Measurements from ENCODE around the gene MLLT6. TPM values are rescaled to one million over a fixed set of nuclear protein-coding genes. Genes with fewer than 3 reads are reported as not detected.
"Not testable (repeated sequence)": the region's sequence is repeated elsewhere in the genome, so short reads cannot be mapped to it uniquely, and the experiment has no call there.

Gene MLLT6
- total RNA-seq, 1 experiment from 2014 or later: 24.7 TPM

- peaks cover 4% of the 10 kb centered on the region for H3K4me1 ChIP-seq (ENCODE audit: insufficient read depth, low read length)
- no peak overlapping the region for H3K4me3 ChIP-seq (ENCODE audit: low read length)
- no peak overlapping the region for H3K27ac ChIP-seq (ENCODE audit: low read length)
- CTCF ChIA-PET: no interaction called here
- no TSS peak for BruUV-seq (replicated peaks)
- no peaks in the 10 kb centered on the region for H4K20me1 ChIP-seq (ENCODE audit: low read length)
- DNase-seq (no peak), ATAC-seq (no peak)
- H3K36me3 ChIP-seq (ENCODE audit: low read depth, low read length): no peaks in the 10 kb centered on the region
- H3K9me3 ChIP-seq (ENCODE audit: low read length): no peaks in the 10 kb centered on the region
- no peak for TF ChIP-seq EZH2 (IDR thresholded peaks at IDR 0.05; ENCODE audit: low read length, unreplicated experiment)
- TF ChIP-seq CTCF (conservative IDR thresholded peaks at IDR 0.05; ENCODE audit: low read depth, low read length): no peak
- no peak for TF ChIP-seq EZH2phosphoT487 (IDR thresholded peaks at IDR 0.05; ENCODE audit: borderline replicate concordance, low read length)
- no peaks in the 10 kb centered on the region for H3K27me3 ChIP-seq (ENCODE audit: low read length)
- H3F3A ChIP-seq (ENCODE audit: low read length, unreplicated experiment): no peaks in the 10 kb centered on the region
- no peak overlapping the region for H3K9ac ChIP-seq (ENCODE audit: low read length)
- H2AFZ ChIP-seq (ENCODE audit: low read length): no peak overlapping the region
- H3K79me2 ChIP-seq (ENCODE audit: low read length): no peaks in the 10 kb centered on the region
- H3K9me2 ChIP-seq (replicated peaks; ENCODE audit: low read length): no peaks in the 10 kb centered on the region
- POLR2A ChIA-PET (ENCODE audit: unreplicated experiment): no interaction called here
- no peak overlapping the region for H3K4me2 ChIP-seq (ENCODE audit: low read length)
- intact Hi-C loops (cut with micrococcal nuclease): no loop called here
These were observed 19.4 kb downstream of the MLLT6 start for GRCh38 chr17:38724337-38724988.

GRCh38 chr17:38725066-38725465 lies 20.0 kb downstream of the MLLT6 start:
- no peak for ATAC-seq
- H3K4me1 ChIP-seq (ENCODE audit: insufficient read depth, low read length): peaks cover 6% of the 10 kb centered on the region
- CTCF ChIA-PET: no interaction called here
- DNase-seq: no peak
- no peaks in the 10 kb centered on the region for H3K27me3 ChIP-seq (ENCODE audit: low read length)
- H3K4me3 ChIP-seq (ENCODE audit: low read length): no peak overlapping the region
- TF ChIP-seq CTCF (conservative IDR thresholded peaks at IDR 0.05; ENCODE audit: low read depth, low read length) (no peak), EZH2phosphoT487 (IDR thresholded peaks at IDR 0.05; ENCODE audit: borderline replicate concordance, low read length) (no peak), EZH2 (IDR thresholded peaks at IDR 0.05; ENCODE audit: low read length, unreplicated experiment) (no peak)
- no peaks in the 10 kb centered on the region for H3K9me2 ChIP-seq (replicated peaks; ENCODE audit: low read length)
- no peak overlapping the region for H3K27ac ChIP-seq (ENCODE audit: low read length)
- intact Hi-C loops (cut with micrococcal nuclease): no loop called here
- no peaks in the 10 kb centered on the region for H3K79me2 ChIP-seq (ENCODE audit: low read length)
- H4K20me1 ChIP-seq (ENCODE audit: low read length): no peaks in the 10 kb centered on the region
- no peak overlapping the region for H3K4me2 ChIP-seq (ENCODE audit: low read length)
- BruUV-seq (replicated peaks): no TSS peak
- H3K9me3 ChIP-seq (ENCODE audit: low read length): no peaks in the 10 kb centered on the region
- no peaks in the 10 kb centered on the region for H3K36me3 ChIP-seq (ENCODE audit: low read depth, low read length)
- H3F3A ChIP-seq (ENCODE audit: low read length, unreplicated experiment): no peaks in the 10 kb centered on the region
- no peak overlapping the region for H3K9ac ChIP-seq (ENCODE audit: low read length)
- no peak overlapping the region for H2AFZ ChIP-seq (ENCODE audit: low read length)
- POLR2A ChIA-PET (ENCODE audit: unreplicated experiment): no interaction called here

- H3K9me2 ChIP-seq (replicated peaks; ENCODE audit: low read length); H3K4me2 ChIP-seq (ENCODE audit: low read length); H3F3A ChIP-seq (ENCODE audit: low read length, unreplicated experiment); intact Hi-C loops (cut with micrococcal nuclease); POLR2A ChIA-PET (ENCODE audit: unreplicated experiment); H3K4me3 ChIP-seq (ENCODE audit: low read length); H4K20me1 ChIP-seq (ENCODE audit: low read length); H3K27me3 ChIP-seq (ENCODE audit: low read length); ATAC-seq; H3K36me3 ChIP-seq (ENCODE audit: low read depth, low read length); DNase-seq; BruUV-seq (replicated peaks); H3K79me2 ChIP-seq (ENCODE audit: low read length); H3K4me1 ChIP-seq (ENCODE audit: insufficient read depth, low read length); H3K9ac ChIP-seq (ENCODE audit: low read length); H3K9me3 ChIP-seq (ENCODE audit: low read length); H2AFZ ChIP-seq (ENCODE audit: low read length); H3K27ac ChIP-seq (ENCODE audit: low read length); CTCF ChIA-PET: not testable (repeated sequence)
These were observed 21.1 kb downstream of the MLLT6 start for GRCh38 chr17:38726145-38726544.
